ENCODE results near the gene KCNQ1.

KCNQ1 gene

GRCh38 chr11:2860636-2861035 lies 415.8 kb downstream of the KCNQ1 start:
- DNase-seq = peak; percentile 15 to 66

- DNase-seq = no peak
Measured at GRCh38 chr11:2862395-2863275, 417.8 kb downstream of the KCNQ1 start.

GRCh38 chr11:2863276-2863618 lies 418.4 kb downstream of the KCNQ1 start:
- no peak for DNase-seq

GRCh38 chr11:2864901-2865300 lies 420.1 kb downstream of the KCNQ1 start:
- no peak for DNase-seq

- no peak for DNase-seq
Measured at GRCh38 chr11:2865922-2866577, 421.2 kb downstream of the KCNQ1 start.

GRCh38 chr11:2867142-2867541 lies 422.3 kb downstream of the KCNQ1 start:
- no peak for DNase-seq

GRCh38 chr11:2867722-2868505 lies 423.1 kb downstream of the KCNQ1 start:
- no peak for DNase-seq

GRCh38 chr11:2868506-2869133 lies 423.8 kb downstream of the KCNQ1 start:
- DNase-seq = no peak

- no peak for DNase-seq
Measured at GRCh38 chr11:2869134-2869526, 424.3 kb downstream of the KCNQ1 start.

- no peak for DNase-seq
Measured at GRCh38 chr11:2869561-2870427, 425.0 kb downstream of the KCNQ1 start.

- no peak for DNase-seq
Measured at GRCh38 chr11:2870460-2870859, 425.7 kb downstream of the KCNQ1 start.

GRCh38 chr11:2870969-2871680 lies 426.3 kb downstream of the KCNQ1 start:
- DNase-seq = no peak

GRCh38 chr11:2874963-2875362 lies 430.2 kb downstream of the KCNQ1 start:
- no peak for DNase-seq

- DNase-seq = no peak
Measured at GRCh38 chr11:2877474-2877873, 432.7 kb downstream of the KCNQ1 start.

- DNase-seq = no peak
Measured at GRCh38 chr11:2878782-2879181, 434.0 kb downstream of the KCNQ1 start.

GRCh38 chr11:2880646-2881045 lies 435.8 kb downstream of the KCNQ1 start:
- DNase-seq = no peak

- no peak for DNase-seq
Measured at GRCh38 chr11:2881076-2881980, 436.5 kb downstream of the KCNQ1 start.

- no peak for DNase-seq
Measured at GRCh38 chr11:2881981-2882375, 437.2 kb downstream of the KCNQ1 start.

GRCh38 chr11:2882396-2883110 lies 437.7 kb downstream of the KCNQ1 start:
- no peak for DNase-seq

- no peak for DNase-seq
Measured at GRCh38 chr11:2883640-2883978, 438.8 kb downstream of the KCNQ1 start.

All from inflammatory macrophage treated with lipopolysaccharide for 1 hour (primary cell).